ENCODE measurements around the gene SYCP1. TPM values are rescaled to one million over a fixed set of nuclear protein-coding genes. Genes with fewer than 3 reads are reported as not detected.

SYCP1 gene
- total and polyA plus RNA-seq, 2 of the 8 experiments (the other 6 are each of a cell fraction or from before 2014, with no cell fraction given) = 0.11 to 0.26 TPM

DNA sequence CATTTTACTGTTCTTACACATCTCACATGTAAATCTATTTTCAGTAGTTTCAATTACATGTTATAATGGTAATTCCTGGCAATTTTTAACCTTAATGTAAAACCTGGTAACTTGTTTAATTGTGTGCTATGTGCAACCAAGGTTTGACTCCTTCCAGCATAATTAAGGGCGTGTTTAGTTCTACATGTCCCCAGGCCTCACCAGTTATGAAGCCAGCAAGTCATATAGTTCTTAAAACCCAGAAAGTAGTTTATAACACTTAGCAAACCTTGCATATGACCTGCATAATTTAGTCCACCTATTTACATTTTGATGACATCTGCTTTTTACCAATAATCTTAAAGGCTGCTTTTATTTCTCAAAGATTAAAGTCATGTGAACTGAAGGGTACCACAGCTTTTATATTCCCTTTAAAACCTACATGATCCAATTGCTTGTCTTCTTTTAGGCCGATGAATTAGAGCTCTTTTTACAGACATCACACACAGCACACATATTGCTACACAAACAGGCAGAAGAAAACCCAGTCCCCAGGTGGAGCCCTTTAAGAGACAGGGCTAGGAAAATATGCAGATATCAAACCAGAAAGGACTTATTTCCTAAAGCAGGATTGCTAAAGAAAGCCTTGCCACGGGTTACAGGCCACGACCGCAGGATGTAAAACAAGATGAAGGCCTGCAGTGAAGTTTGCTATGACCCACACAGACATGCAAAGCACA, 23.2 kb upstream of the SYCP1 start (continued):
- no peak for TF ChIP-seq CHD2 (IDR thresholded peaks at IDR 0.05; ENCODE audit: low read length)
- no peak for TF ChIP-seq PHF8 (conservative IDR thresholded peaks at IDR 0.05; ENCODE audit: low read depth, low read length)
- TF ChIP-seq CBX8 (IDR thresholded peaks at IDR 0.05; ENCODE audit: borderline replicate concordance, low read depth, low read length) = no peak
- no peak for TF ChIP-seq SP2 (IDR thresholded peaks at IDR 0.05; ENCODE audit: low read length)
- TF ChIP-seq CREB1 (IDR thresholded peaks at IDR 0.05) = no peak
- no peak for TF ChIP-seq RXRA (IDR thresholded peaks at IDR 0.05; ENCODE audit: insufficient read depth, low read depth, low read length)
- no peak for TF ChIP-seq EGR1 (IDR thresholded peaks at IDR 0.05; ENCODE audit: borderline replicate concordance, low read depth, low read length)
